K562 (cell line): ENCODE results near the gene OR6S1. TPM values are rescaled to one million over a fixed set of nuclear protein-coding genes. Genes with fewer than 3 reads are reported as not detected.

Experiments used
- CHCHD3 ChIP-seq: fragments of 250-450 bp; sonication (Bioruptor Pico); IDR thresholded peaks from 2 replicates; pipeline ENCODE4 v2.1.2; 2022; ENCODE audit warnings: mild to moderate bottlenecking
- FOS ChIP-seq: IDR thresholded peaks from 3 replicates; pipeline ENCODE4 v1.6.1; 2011; ENCODE audit not compliant: insufficient read length; ENCODE audit errors: extremely low read depth
- FUS ChIP-seq: fragments of 200-400 bp; formaldehyde crosslinking; optimal IDR thresholded peaks from 2 replicates; pipeline ENCODE3; 2017; ENCODE audit warnings: low read depth, low read length
- HNRNPLL ChIP-seq: fragments of 200-400 bp; formaldehyde crosslinking; IDR thresholded peaks from 2 replicates; pipeline ENCODE4 v1.6.1; 2017; ENCODE audit warnings: low read length, low read depth, mild to moderate bottlenecking; ENCODE audit not compliant: poor library complexity, severe bottlenecking
- MEIS2 ChIP-seq: fragments of 450-650 bp; IDR thresholded peaks from 2 replicates; pipeline ENCODE4 v1.6.1; 2014; ENCODE audit warnings: mild to moderate bottlenecking; ENCODE audit not compliant: partially characterized antibody
- NFYB ChIP-seq: IDR thresholded peaks from 2 replicates; pipeline ENCODE4 v1.6.1; 2011; ENCODE audit warnings: mild to moderate bottlenecking, moderate library complexity; ENCODE audit not compliant: insufficient read length; ENCODE audit errors: extremely low read depth
- RAD51 ChIP-seq: fragments of 450-650 bp; IDR thresholded peaks from 2 replicates; pipeline ENCODE4 v1.7.1; 2016; ENCODE audit warnings: low read depth, mild to moderate bottlenecking, borderline replicate concordance
- STAT5A ChIP-seq: IDR thresholded peaks from 2 replicates; pipeline ENCODE4 v1.6.1; 2012; ENCODE audit warnings: low read length, inconsistent platforms, borderline replicate concordance
- TAF15 ChIP-seq: fragments of 200-400 bp; formaldehyde crosslinking; IDR thresholded peaks from 2 replicates; pipeline ENCODE4 v1.6.1; 2017; ENCODE audit warnings: mild to moderate bottlenecking, low read depth, low read length, moderate library complexity
- ZBTB7A ChIP-seq: IDR thresholded peaks from 2 replicates; pipeline ENCODE4 v1.6.1; 2011; ENCODE audit warnings: low read depth, mild to moderate bottlenecking, low read length, moderate library complexity, borderline replicate concordance; ENCODE audit not compliant: control insufficient read depth
- ZFP30 ChIP-seq: fragments of 250-450 bp; sonication (Bioruptor Pico); IDR thresholded peaks from 2 replicates; pipeline ENCODE4 v1.8.0; 2022; ENCODE audit warnings: moderate library complexity, mild to moderate bottlenecking, inconsistent platforms, borderline replicate concordance
- ZNF445 ChIP-seq: fragments of 250-450 bp; sonication (Bioruptor Pico); IDR thresholded peaks from 2 replicates; pipeline ENCODE4 v1.4.0; 2020; ENCODE audit warnings: low read depth, mild to moderate bottlenecking, moderate library complexity
- ZSCAN29 ChIP-seq: fragments of 450-650 bp; IDR thresholded peaks from 2 replicates; pipeline ENCODE4 v1.6.1; 2017
- polyA plus RNA-seq, 8 experiments: library from polyadenylated mRNA; depleted of rRNA in 4 of 8; stranded (reverse) in 5 of 8; unstranded in 3 of 8; fragments of >200 nt; fragmentation: Nextera tagmentation in 2 of 8; fragmentation: Illumina TruSeq in 1 of 8; extraction: Ambion mirVana in 2 of 8; extraction: Trizol in 1 of 8; gene quantifications; 2 replicates each; pipeline versions ENCODE4 v1.2.1 to v1.2.3, GENCODE V29; 2011 to 2014; ENCODE audit warnings: inconsistent platforms in 1 of 8, missing spikeins in 1 of 8
- total RNA-seq, 7 experiments: library from RNA; depleted of rRNA in 6 of 7; stranded (reverse); fragments of >200 nt in 6 of 7; fragmentation: Illumina TruSeq in 2 of 7; extraction: Trizol in 2 of 7; gene quantifications; 2 replicates each; pipeline versions ENCODE4 v1.2.1 to v1.2.3, GENCODE V29; 2011 to 2021; ENCODE audit warnings: low replicate concordance in 1 of 7
- TF ChIP-seq, protein P1 (sequence below), 2 experiments: fragments of 150-350 bp in 1 of 2; IDR thresholded peaks; 2 replicates each; pipeline ENCODE4 v1.6.1; 2012 to 2016; ENCODE audit warnings: low read depth in 2 of 2, low read length in 2 of 2, mild to moderate bottlenecking in 1 of 2, moderate library complexity in 1 of 2
- TF ChIP-seq, protein P2 (sequence below), 2 experiments: fragments of 450-650 bp in 1 of 2; sonication (generic) in 1 of 2; formaldehyde crosslinking in 1 of 2; IDR thresholded peaks in 1 of 2; conservative IDR thresholded peaks in 1 of 2; 2 replicates each; pipeline versions ENCODE4 v1.6.1 to v1.8.1; 2016 to 2023; ENCODE audit warnings: mild to moderate bottlenecking in 2 of 2, moderate library complexity in 2 of 2, inconsistent platforms in 1 of 2, missing genetic modification reagents in 1 of 2
- TF ChIP-seq, protein P3 (sequence below), 2 experiments: IDR thresholded peaks in 1 of 2; conservative IDR thresholded peaks in 1 of 2; 2 replicates each; pipeline ENCODE4 v1.6.1; 2016; ENCODE audit warnings: low read depth in 2 of 2, mild to moderate bottlenecking in 1 of 2, missing compliant biosample characterization in 1 of 2, missing genetic modification characterization in 1 of 2, moderate library complexity in 1 of 2
- TF ChIP-seq, protein P4 (sequence below): fragments of 250-450 bp; sonication (Bioruptor Pico); IDR thresholded peaks from 2 replicates; pipeline ENCODE4 v1.8.0; 2021; ENCODE audit warnings: moderate library complexity, mild to moderate bottlenecking, inconsistent platforms

OR6S1 gene
- total and polyA plus RNA-seq, 9 of the 15 experiments (the other 6 are each of a cell fraction or from before 2014, with no cell fraction given) = not detected

DNA sequence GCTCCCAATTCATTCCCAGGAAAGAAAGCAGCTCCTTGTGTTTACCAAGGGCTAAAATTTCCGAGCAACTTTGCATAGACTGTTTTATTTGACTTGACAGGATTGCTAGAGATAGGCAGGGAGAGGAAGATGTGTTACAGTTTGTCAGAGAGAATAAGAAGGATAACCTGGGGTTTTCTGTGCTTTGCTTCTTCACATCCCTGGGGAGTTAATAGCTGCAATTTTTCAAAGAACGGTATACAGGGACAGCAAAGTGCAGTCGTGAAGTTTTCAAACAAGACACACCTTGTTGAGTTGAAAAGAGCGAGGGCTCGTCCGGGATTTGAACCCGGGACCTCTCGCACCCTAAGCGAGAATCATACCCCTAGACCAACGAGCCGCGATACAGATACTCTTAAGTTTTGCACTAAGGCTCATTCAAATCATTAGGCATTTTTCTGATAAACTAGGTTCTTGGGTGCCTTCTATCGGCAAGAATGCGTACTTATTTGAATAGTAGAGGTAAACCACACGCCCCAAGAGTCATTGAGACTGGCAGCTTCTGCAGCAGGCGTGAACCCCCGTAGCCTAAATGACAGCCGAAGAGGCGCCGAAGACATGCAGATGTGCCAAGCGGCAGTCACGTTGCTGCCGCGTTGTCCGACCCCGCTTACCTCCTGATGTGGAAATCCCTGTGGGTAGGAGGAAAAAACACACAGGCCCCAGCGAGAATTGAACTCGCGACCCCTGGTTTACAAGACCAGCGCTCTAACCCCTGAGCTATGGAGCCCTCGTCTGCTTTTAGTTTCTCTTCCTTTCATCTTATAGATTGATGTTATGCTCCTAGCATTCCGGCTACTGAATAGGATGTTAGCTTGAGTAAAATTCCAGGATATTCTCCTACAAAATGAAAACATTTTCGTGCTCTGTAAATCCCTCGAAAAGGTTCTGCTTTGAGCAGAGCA is 28.1 kb downstream of the OR6S1 start (continued):
- TF ChIP-seq, protein P1, sequence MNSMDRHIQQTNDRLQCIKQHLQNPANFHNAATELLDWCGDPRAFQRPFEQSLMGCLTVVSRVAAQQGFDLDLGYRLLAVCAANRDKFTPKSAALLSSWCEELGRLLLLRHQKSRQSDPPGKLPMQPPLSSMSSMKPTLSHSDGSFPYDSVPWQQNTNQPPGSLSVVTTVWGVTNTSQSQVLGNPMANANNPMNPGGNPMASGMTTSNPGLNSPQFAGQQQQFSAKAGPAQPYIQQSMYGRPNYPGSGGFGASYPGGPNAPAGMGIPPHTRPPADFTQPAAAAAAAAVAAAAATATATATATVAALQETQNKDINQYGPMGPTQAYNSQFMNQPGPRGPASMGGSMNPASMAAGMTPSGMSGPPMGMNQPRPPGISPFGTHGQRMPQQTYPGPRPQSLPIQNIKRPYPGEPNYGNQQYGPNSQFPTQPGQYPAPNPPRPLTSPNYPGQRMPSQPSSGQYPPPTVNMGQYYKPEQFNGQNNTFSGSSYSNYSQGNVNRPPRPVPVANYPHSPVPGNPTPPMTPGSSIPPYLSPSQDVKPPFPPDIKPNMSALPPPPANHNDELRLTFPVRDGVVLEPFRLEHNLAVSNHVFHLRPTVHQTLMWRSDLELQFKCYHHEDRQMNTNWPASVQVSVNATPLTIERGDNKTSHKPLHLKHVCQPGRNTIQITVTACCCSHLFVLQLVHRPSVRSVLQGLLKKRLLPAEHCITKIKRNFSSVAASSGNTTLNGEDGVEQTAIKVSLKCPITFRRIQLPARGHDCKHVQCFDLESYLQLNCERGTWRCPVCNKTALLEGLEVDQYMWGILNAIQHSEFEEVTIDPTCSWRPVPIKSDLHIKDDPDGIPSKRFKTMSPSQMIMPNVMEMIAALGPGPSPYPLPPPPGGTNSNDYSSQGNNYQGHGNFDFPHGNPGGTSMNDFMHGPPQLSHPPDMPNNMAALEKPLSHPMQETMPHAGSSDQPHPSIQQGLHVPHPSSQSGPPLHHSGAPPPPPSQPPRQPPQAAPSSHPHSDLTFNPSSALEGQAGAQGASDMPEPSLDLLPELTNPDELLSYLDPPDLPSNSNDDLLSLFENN (IDR thresholded peaks at IDR 0.05; ENCODE audit: low read depth in 2 of 2, low read length in 2 of 2) = no peak
- TF ChIP-seq FUS (no peak), ZNF445 (CRISPR knock-in tag) (no peak), HNRNPLL (peak; percentile 26), ZBTB7A (peak; percentile 45; the same call in 1 of the 2 replicates), ZFP30 (CRISPR knock-in tag) (no peak), MEIS2 (peak; percentile 73), CHCHD3 (CRISPR knock-in tag) (no peak), STAT5A (no peak), FOS (no peak), RAD51 (peak; percentile 46; the same call in 1 of the 2 replicates), ZSCAN29 (peak; percentile 63), NFYB (no peak), TAF15 (no peak)
- TF ChIP-seq, protein P2, sequence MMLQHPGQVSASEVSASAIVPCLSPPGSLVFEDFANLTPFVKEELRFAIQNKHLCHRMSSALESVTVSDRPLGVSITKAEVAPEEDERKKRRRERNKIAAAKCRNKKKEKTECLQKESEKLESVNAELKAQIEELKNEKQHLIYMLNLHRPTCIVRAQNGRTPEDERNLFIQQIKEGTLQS (IDR thresholded peaks at IDR 0.05) = no peak
- TF ChIP-seq, protein P2 (CRISPR knock-in tag; conservative IDR thresholded peaks at IDR 0.05) = no peak
- TF ChIP-seq, protein P3, sequence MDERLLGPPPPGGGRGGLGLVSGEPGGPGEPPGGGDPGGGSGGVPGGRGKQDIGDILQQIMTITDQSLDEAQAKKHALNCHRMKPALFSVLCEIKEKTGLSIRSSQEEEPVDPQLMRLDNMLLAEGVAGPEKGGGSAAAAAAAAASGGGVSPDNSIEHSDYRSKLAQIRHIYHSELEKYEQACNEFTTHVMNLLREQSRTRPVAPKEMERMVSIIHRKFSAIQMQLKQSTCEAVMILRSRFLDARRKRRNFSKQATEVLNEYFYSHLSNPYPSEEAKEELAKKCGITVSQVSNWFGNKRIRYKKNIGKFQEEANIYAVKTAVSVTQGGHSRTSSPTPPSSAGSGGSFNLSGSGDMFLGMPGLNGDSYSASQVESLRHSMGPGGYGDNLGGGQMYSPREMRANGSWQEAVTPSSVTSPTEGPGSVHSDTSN (CRISPR knock-in tag; IDR thresholded peaks at IDR 0.05; ENCODE audit: low read depth) = no peak
- TF ChIP-seq, protein P3 (tag; conservative IDR thresholded peaks at IDR 0.05; ENCODE audit: low read depth) = peak; percentile 15; the same call in 1 of the 2 replicates
- TF ChIP-seq, protein P4, sequence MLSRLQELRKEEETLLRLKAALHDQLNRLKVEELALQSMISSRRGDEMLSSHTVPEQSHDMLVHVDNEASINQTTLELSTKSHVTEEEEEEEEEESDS (CRISPR knock-in tag) = no peak
